Sigmoid colon (tissue), 7 donors: ENCODE results near the gene SYNCRIP. TPM values are rescaled to one million over a fixed set of nuclear protein-coding genes. Genes with fewer than 3 reads are reported as not detected.
"Not testable (repeated sequence)": the region's sequence is repeated elsewhere in the genome, so short reads cannot be mapped to it uniquely, and the experiment has no call there.

Experiments
- DNase-seq: peaks from one replicate; pipeline ENCODE4 v3.0.0-alpha.2; 2019
- H3K27ac ChIP-seq, 4 donors: fragments of 200-600 bp; sonication (generic); one replicate each; pipeline ENCODE4 v1.5.1; 2016 to 2019; ENCODE audit warnings: mild to moderate bottlenecking in 1 of 4
- H3K27me3 ChIP-seq, 3 donors: fragments of 200-600 bp; sonication (generic); one replicate each; pipeline ENCODE4 v1.5.1; 2019; ENCODE audit warnings: mild to moderate bottlenecking in 1 of 3
- H3K36me3 ChIP-seq, 4 donors: fragments of 200-600 bp; sonication (generic); one replicate each; pipeline ENCODE4 v1.5.1; 2016 to 2019
- H3K4me1 ChIP-seq, 4 donors: fragments of 200-600 bp; sonication (generic); one replicate each; pipeline ENCODE4 v1.5.1; 2017 to 2019
- H3K4me3 ChIP-seq, 4 donors: fragments of 200-600 bp; sonication (generic); one replicate each; pipeline ENCODE4 v1.5.1; 2017 to 2019; ENCODE audit warnings: mild to moderate bottlenecking in 2 of 4, moderate library complexity in 1 of 4
- H3K9me3 ChIP-seq, 4 donors: fragments of 200-600 bp in 3 of 4; sonication (generic) in 3 of 4; one replicate each; pipeline versions ENCODE4 v1.5.1 to v1.6.1; 2013 to 2019
- CTCF ChIP-seq, 4 experiments: fragments of 450-650 bp in 3 of 4; fragments of 200-600 bp in 1 of 4; IDR thresholded peaks; one replicate each; pipeline ENCODE4 v1.5.1; 2016 to 2019; ENCODE audit warnings: antibody characterized with exemption in 4 of 4, mild to moderate bottlenecking in 3 of 4, moderate library complexity in 2 of 4
- EP300 ChIP-seq, 4 donors: sonication (generic); formaldehyde crosslinking; IDR thresholded peaks; one replicate each; pipeline ENCODE4 v1.6.1; 2017; ENCODE audit warnings: antibody characterized with exemption in 4 of 4
- POLR2A ChIP-seq, 2 donors: fragments of 450-650 bp; IDR thresholded peaks; one replicate each; pipeline ENCODE4 v1.6.1; 2016; ENCODE audit warnings: antibody characterized with exemption in 2 of 2, mild to moderate bottlenecking in 2 of 2, moderate library complexity in 2 of 2
- POLR2AphosphoS5 ChIP-seq, 4 donors: sonication (generic); formaldehyde crosslinking; IDR thresholded peaks; one replicate each; pipeline ENCODE4 v1.6.1; 2017; ENCODE audit warnings: antibody characterized with exemption in 4 of 4
- WGBS, 2 donors: extraction: QIAGEN DNeasy Blood & Tissue Kit; methylation state at CpG; one replicate each; pipeline ENCODE4 v1.1.7; 2013; 5-methylcytosine and 5-hydroxymethylcytosine counted together
- intact Hi-C: fragments of 100-400 bp; cut with DNase I; formaldehyde crosslinking; loops from one replicate; pipeline ENCODE4 v1.15.1; 2023
- polyA plus RNA-seq, 3 donors: library from polyadenylated mRNA; stranded (reverse); fragments of 200-250 nt; gene quantifications; one replicate each; pipeline ENCODE4 v1.2.3, GENCODE V29; 2013
- total RNA-seq, 4 donors: library from RNA; depleted of rRNA; stranded (reverse); fragments of >200 nt; gene quantifications; one replicate each; pipeline ENCODE4 v1.1.0, GENCODE V29; 2016
- donor health status: healthy with polysubstance abuse.
- donor health status: Bipolar disorder and iron deficiency.
- donor health status: healthy.

The SYNCRIP gene
- total and polyA plus RNA-seq, 7 donors: 23.1 to 84.3 (median 71.6) TPM

GRCh38 chr6:85640821-85641220 lies 1.9 kb downstream of the SYNCRIP start:
- TF ChIP-seq POLR2A (IDR thresholded peaks at IDR 0.05) (no peak), CTCF (IDR thresholded peaks at IDR 0.05) (no peak), EP300 (IDR thresholded peaks at IDR 0.05) (no peak), POLR2AphosphoS5 (IDR thresholded peaks at IDR 0.05) (no peak)
- Histone ChIP-seq H3K4me1 (peaks cover 0 to 62% (median 50%) of the 10 kb centered on the region in 4 donors), H3K27ac (peak overlapping the region in 2 of 4 donors; percentile 97 to 98), H3K4me3 (peak overlapping the region in 3 of 4 donors; percentile 80 to 99 (median 91)), H3K9me3 (no peaks in the 10 kb centered on the region), H3K27me3 (no peaks in the 10 kb centered on the region), H3K36me3 (peaks cover 9 to 48% (median 19%) of the 10 kb centered on the region in 4 donors)
- 13 to 28% methylated on average over 3 of the region's 3 CpGs for WGBS, 2 donors
- intact Hi-C loops: no loop called here
- no peak for DNase-seq

- Histone ChIP-seq H3K4me1 (peaks cover 0 to 61% (median 44%) of the 10 kb centered on the region in 4 donors), H3K36me3 (peaks cover 10 to 81% (median 34%) of the 10 kb centered on the region in 4 donors), H3K4me3 (no peak overlapping the region), H3K9me3 (no peaks in the 10 kb centered on the region), H3K27ac (no peak overlapping the region), H3K27me3 (no peaks in the 10 kb centered on the region)
- intact Hi-C loops: no loop called here
- no peak for DNase-seq
- TF ChIP-seq POLR2A (IDR thresholded peaks at IDR 0.05) (no peak), CTCF (IDR thresholded peaks at IDR 0.05) (no peak), EP300 (IDR thresholded peaks at IDR 0.05) (no peak), POLR2AphosphoS5 (IDR thresholded peaks at IDR 0.05) (no peak)
- 27 to 70% methylated on average over 3 of the region's 3 CpGs for WGBS, 2 donors
Observed at GRCh38 chr6:85637579-85637978, 5.1 kb downstream of the SYNCRIP start.

- Histone ChIP-seq H3K27me3 (no peaks in the 10 kb centered on the region), H3K27ac (no peak overlapping the region), H3K36me3 (peaks cover 10 to 99% (median 36%) of the 10 kb centered on the region in 4 donors), H3K4me1 (peaks cover 0 to 27% (median 12%) of the 10 kb centered on the region in 4 donors), H3K9me3 (no peaks in the 10 kb centered on the region), H3K4me3 (no peak overlapping the region)
- intact Hi-C loops: no loop called here
- TF ChIP-seq POLR2A (IDR thresholded peaks at IDR 0.05): no peak
- no peak for TF ChIP-seq CTCF (IDR thresholded peaks at IDR 0.05)
- no peak for TF ChIP-seq POLR2AphosphoS5 (IDR thresholded peaks at IDR 0.05)
- TF ChIP-seq EP300 (IDR thresholded peaks at IDR 0.05): no peak
- WGBS, 2 donors: 87 to 94% methylated on average over 6 of the region's 6 CpGs
- no peak for DNase-seq
Observed at GRCh38 chr6:85632164-85632942, 10.3 kb downstream of the SYNCRIP start.

- DNase-seq, intact Hi-C loops, H3K27me3 ChIP-seq, H3K27ac ChIP-seq, H3K9me3 ChIP-seq, H3K4me3 ChIP-seq: not testable (repeated sequence)
- Histone ChIP-seq H3K36me3 (peaks cover 0 to 99% (median 30%) of the 10 kb centered on the region in 4 donors), H3K4me1 (peaks cover 0 to 24% (median 9%) of the 10 kb centered on the region in 4 donors)
- WGBS, 2 donors: 88 to 91% methylated on average over 5 of the region's 5 CpGs
Observed at GRCh38 chr6:85631117-85631516, 11.6 kb downstream of the SYNCRIP start.

DNA sequence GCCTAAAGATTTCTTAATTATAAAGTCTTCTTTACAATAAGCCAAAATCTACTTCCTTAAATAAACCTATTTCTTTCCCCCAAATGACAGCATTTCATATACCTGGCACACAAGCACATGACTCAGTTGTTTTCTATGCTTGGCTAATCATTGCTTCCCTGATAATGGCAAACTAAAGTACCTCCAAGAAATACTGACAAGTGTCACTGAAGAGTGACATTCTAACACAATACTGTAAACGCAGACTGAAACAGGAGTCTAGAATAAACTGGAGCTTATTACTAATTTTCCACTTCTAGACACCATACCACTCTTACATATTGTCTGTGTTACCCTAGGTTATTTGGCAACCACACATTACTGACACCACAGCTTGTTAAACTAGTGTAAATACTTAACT lies 14.3 kb downstream of the SYNCRIP start:
- WGBS, 2 donors: 90 to 93% methylated on average over 1 of the region's 1 CpG
- no peak overlapping the region for H3K4me3 ChIP-seq
- H3K27ac ChIP-seq: no peak overlapping the region
- no peaks in the 10 kb centered on the region for H3K27me3 ChIP-seq
- no peak for TF ChIP-seq POLR2A (IDR thresholded peaks at IDR 0.05)
- TF ChIP-seq CTCF (IDR thresholded peaks at IDR 0.05): no peak
- no peak for TF ChIP-seq POLR2AphosphoS5 (IDR thresholded peaks at IDR 0.05)
- no peak for TF ChIP-seq EP300 (IDR thresholded peaks at IDR 0.05)
- peaks cover 0 to 89% (median 19%) of the 10 kb centered on the region in 4 donors for H3K36me3 ChIP-seq
- no peaks in the 10 kb centered on the region for H3K9me3 ChIP-seq
- intact Hi-C loops: no loop called here
- no peak for DNase-seq
- H3K4me1 ChIP-seq: peaks cover 0 to 28% (median 10%) of the 10 kb centered on the region in 4 donors
